Loucy (cell line): ENCODE data around the gene MLF2.

Experiments
- H2AFZ ChIP-seq: fragments of 200-600 bp; sonication (generic); 2 replicates; pipeline ENCODE4 v1.6.0; 2016; ENCODE audit warnings: antibody characterized with exemption, mild to moderate bottlenecking, low read length, moderate library complexity
- H3F3A ChIP-seq: fragments of 200-600 bp; 2 replicates; pipeline ENCODE4 v1.6.0; 2016; ENCODE audit warnings: antibody characterized with exemption, low read depth, mild to moderate bottlenecking
- H3K27me3 ChIP-seq: fragments of 200-600 bp; sonication (generic); 2 replicates; pipeline ENCODE4 v1.6.1; 2014; ENCODE audit warnings: low read length, mild to moderate bottlenecking; ENCODE audit not compliant: insufficient read depth, poor library complexity, severe bottlenecking
- H3K36me3 ChIP-seq: fragments of 200-600 bp; sonication (generic); 2 replicates; pipeline ENCODE4 v1.6.1; 2016; ENCODE audit warnings: low read length; ENCODE audit not compliant: insufficient read depth
- H3K4me1 ChIP-seq: fragments of 200-600 bp; sonication (generic); 2 replicates; pipeline ENCODE4 v1.5.1; 2014; ENCODE audit warnings: low read length, mild to moderate bottlenecking; ENCODE audit not compliant: insufficient read depth, poor library complexity, severe bottlenecking
- H3K4me2 ChIP-seq: fragments of 200-600 bp; sonication (generic); 2 replicates; pipeline ENCODE4 v1.6.0; 2014; ENCODE audit warnings: antibody characterized with exemption, low read length, low read depth, mild to moderate bottlenecking; ENCODE audit not compliant: poor library complexity, severe bottlenecking
- H3K4me3 ChIP-seq: fragments of 200-600 bp; sonication (generic); 2 replicates; pipeline ENCODE4 v1.5.1; 2014; ENCODE audit warnings: low read length, mild to moderate bottlenecking, mixed read lengths; ENCODE audit not compliant: poor library complexity, severe bottlenecking
- H3K79me2 ChIP-seq: fragments of 200-600 bp; sonication (generic); 2 replicates; pipeline ENCODE4 v1.6.1; 2014; ENCODE audit warnings: low read length; ENCODE audit not compliant: insufficient read depth
- H3K9ac ChIP-seq: fragments of 200-600 bp; sonication (generic); 2 replicates; pipeline ENCODE4 v1.6.0; 2014; ENCODE audit warnings: mild to moderate bottlenecking, low read depth, low read length, moderate library complexity; ENCODE audit not compliant: poor library complexity, severe bottlenecking
- H3K9me2 ChIP-seq: fragments of 200-600 bp; sonication (generic); replicated peaks from 2 replicates; pipeline ENCODE4 v1.6.1; 2016; ENCODE audit warnings: low read depth, low read length, mixed read lengths
- H3K9me3 ChIP-seq: fragments of 200-600 bp; sonication (generic); 2 replicates; pipeline ENCODE4 v1.6.1; 2014; ENCODE audit warnings: mild to moderate bottlenecking, antibody characterized with exemption, low read length, low read depth; ENCODE audit not compliant: insufficient read depth
- H4K20me1 ChIP-seq: fragments of 200-600 bp; sonication (generic); 2 replicates; pipeline ENCODE4 v1.6.0; 2014; ENCODE audit warnings: antibody characterized with exemption, low read length, mild to moderate bottlenecking; ENCODE audit not compliant: insufficient read depth, poor library complexity, severe bottlenecking
- CTCF ChIP-seq: fragments of 200-600 bp; sonication (generic); conservative IDR thresholded peaks from 2 replicates; pipeline ENCODE4 v1.5.1; 2014; ENCODE audit warnings: mild to moderate bottlenecking, antibody characterized with exemption, low read length
- EZH2phosphoT487 ChIP-seq: fragments of 200-600 bp; IDR thresholded peaks from 2 replicates; pipeline ENCODE4 v1.6.1; 2018; ENCODE audit warnings: antibody characterized with exemption, mild to moderate bottlenecking, moderate library complexity, borderline replicate concordance

MLF2 gene

GRCh38 chr12:6753772-6754356, 923 bp upstream of the MLF2 start:
- Histone ChIP-seq H3K9me2 (no peaks in the 10 kb centered on the region), H3K4me1 (peaks cover 29% of the 10 kb centered on the region), H3K36me3 (peaks cover 14% of the 10 kb centered on the region; the same call in 1 of the 2 replicates), H3K9ac (peak overlapping the region; percentile 97), H3K79me2 (peaks cover 30% of the 10 kb centered on the region), H2AFZ (peak overlapping the region; percentile 43; the same call in 1 of the 2 replicates), H3K4me2 (peak overlapping the region; percentile 98), H3K27me3 (peaks cover 3% of the 10 kb centered on the region), H3K4me3 (peak overlapping the region; percentile 87), H3F3A (no peaks in the 10 kb centered on the region), H3K9me3 (no peaks in the 10 kb centered on the region), H4K20me1 (peaks cover 13% of the 10 kb centered on the region)
- TF ChIP-seq EZH2phosphoT487 (no peak), CTCF (no peak)

- no peaks in the 10 kb centered on the region for H3K9me2 ChIP-seq
- H3K27me3 ChIP-seq, result peaks cover 3% of the 10 kb centered on the region
- H3K4me2 ChIP-seq, result peak overlapping the region; percentile 98
- TF ChIP-seq EZH2phosphoT487 (no peak), CTCF (no peak; the same call in 1 of the 2 replicates)
- peaks cover 25% of the 10 kb centered on the region; the same call in 1 of the 2 replicates for H3K36me3 ChIP-seq
- H3K4me3 ChIP-seq, result peak overlapping the region; percentile 87
- H3F3A ChIP-seq, result no peaks in the 10 kb centered on the region
- H2AFZ ChIP-seq, result peak overlapping the region; percentile 68
- peaks cover 13% of the 10 kb centered on the region for H4K20me1 ChIP-seq
- H3K9me3 ChIP-seq, result no peaks in the 10 kb centered on the region
- H3K79me2 ChIP-seq, result peaks cover 30% of the 10 kb centered on the region
- H3K9ac ChIP-seq, result peak overlapping the region; percentile 97
- H3K4me1 ChIP-seq, result peaks cover 26% of the 10 kb centered on the region
These were observed 597 bp downstream of the MLF2 start for GRCh38 chr12:6752167-6752920.

GRCh38 chr12:6751767-6752166, 1.2 kb downstream of the MLF2 start:
- no peaks in the 10 kb centered on the region for H3K9me2 ChIP-seq
- no peaks in the 10 kb centered on the region for H3K9me3 ChIP-seq
- peak overlapping the region; percentile 87 for H3K4me3 ChIP-seq
- H3K4me2 ChIP-seq, result peak overlapping the region; percentile 98
- no peak for TF ChIP-seq CTCF
- no peak for TF ChIP-seq EZH2phosphoT487
- H4K20me1 ChIP-seq, result peaks cover 13% of the 10 kb centered on the region
- H3K36me3 ChIP-seq, result peaks cover 31% of the 10 kb centered on the region; the same call in 1 of the 2 replicates
- no peaks in the 10 kb centered on the region for H3F3A ChIP-seq
- H3K9ac ChIP-seq, result peak overlapping the region; percentile 97
- peaks cover 30% of the 10 kb centered on the region for H3K79me2 ChIP-seq
- H3K4me1 ChIP-seq, result peaks cover 26% of the 10 kb centered on the region
- no peak overlapping the region for H2AFZ ChIP-seq
- H3K27me3 ChIP-seq, result peaks cover 3% of the 10 kb centered on the region
